ENCODE results near the gene DIAPH2. TPM values are rescaled to one million over a fixed set of nuclear protein-coding genes. Genes with fewer than 3 reads are reported as not detected.

The DIAPH2 gene
- total RNA-seq, 2 donors from 2014 or later, result 12.5 to 18.3 TPM

- Mint-ChIP-seq H3K36me3 (ENCODE audit: low read depth) (no peaks in the 10 kb centered on the region), H3K27me3 (no peaks in the 10 kb centered on the region), H3K4me1 (peaks cover 2% of the 10 kb centered on the region), H3K4me3 (no peak overlapping the region), H3K27ac (no peak overlapping the region)
- no peaks in the 10 kb centered on the region for H3K9me3 ChIP-seq (ENCODE audit: control insufficient read depth, low read length, poor library complexity, severe bottlenecking)
- ATAC-seq, result no peak
- DNase-seq, result no peak
Measured at GRCh38 chrX:97234471-97235081, 549.9 kb downstream of the DIAPH2 start.

- H3K9me3 ChIP-seq (ENCODE audit: control insufficient read depth, low read length, poor library complexity, severe bottlenecking), result no peaks in the 10 kb centered on the region
- no peak for DNase-seq
- no peaks in the 10 kb centered on the region for H3K27me3 Mint-ChIP-seq
- no peak for ATAC-seq
- H3K4me1 Mint-ChIP-seq, result peaks cover 2% of the 10 kb centered on the region
- no peak overlapping the region for H3K4me3 Mint-ChIP-seq
- no peak overlapping the region for H3K27ac Mint-ChIP-seq
- H3K36me3 Mint-ChIP-seq (ENCODE audit: low read depth), result peaks cover 3% of the 10 kb centered on the region
Measured at GRCh38 chrX:97238632-97239031, 554.0 kb downstream of the DIAPH2 start.

DNA sequence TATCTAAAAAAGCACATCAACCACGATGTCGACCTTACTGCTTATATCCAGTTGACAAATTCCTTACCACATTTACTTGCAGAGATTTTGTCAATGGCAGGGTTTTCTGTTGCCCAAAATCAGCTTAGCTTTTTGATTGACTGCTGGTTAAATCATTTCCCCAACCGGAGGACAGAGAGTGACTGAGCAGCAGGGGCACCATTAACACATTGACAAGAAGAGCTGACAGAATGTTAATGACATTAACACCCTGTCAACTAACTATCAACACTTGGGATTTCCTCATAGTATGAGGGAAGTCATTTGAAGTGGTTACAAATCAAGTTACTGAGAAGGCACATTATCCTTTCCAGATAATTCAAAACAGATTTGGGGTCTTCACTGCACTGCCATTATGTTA is 567.5 kb downstream of the DIAPH2 start:
- no peaks in the 10 kb centered on the region for H3K9me3 ChIP-seq (ENCODE audit: control insufficient read depth, low read length, poor library complexity, severe bottlenecking)
- Mint-ChIP-seq H3K4me1 (no peaks in the 10 kb centered on the region), H3K27ac (no peak overlapping the region), H3K27me3 (no peaks in the 10 kb centered on the region), H3K36me3 (ENCODE audit: low read depth) (no peaks in the 10 kb centered on the region), H3K4me3 (no peak overlapping the region)
- ATAC-seq (no peak), DNase-seq (no peak)

DNA sequence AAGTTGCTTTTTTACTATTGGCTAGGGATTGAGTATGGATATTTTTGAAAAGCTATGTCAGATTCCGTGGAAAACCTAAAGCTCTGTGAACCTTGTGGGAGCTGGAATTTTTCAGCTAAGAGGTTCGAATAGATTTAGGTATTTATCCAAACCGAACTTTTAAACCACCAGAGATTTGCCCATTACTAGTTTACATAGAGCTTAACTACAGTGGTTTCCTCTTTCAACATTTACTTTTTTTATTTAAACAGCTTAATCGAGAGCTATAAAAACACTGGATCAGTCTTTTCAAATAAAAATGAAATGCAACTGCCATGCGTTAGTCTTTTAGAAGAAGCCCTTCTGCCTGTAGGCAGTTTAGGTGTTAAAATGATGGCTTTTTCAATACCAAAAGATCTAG is 576.0 kb downstream of the DIAPH2 start:
- no peaks in the 10 kb centered on the region for H3K9me3 ChIP-seq (ENCODE audit: control insufficient read depth, low read length, poor library complexity, severe bottlenecking)
- H3K27ac Mint-ChIP-seq, result no peak overlapping the region
- H3K4me1 Mint-ChIP-seq, result no peaks in the 10 kb centered on the region
- ATAC-seq (no peak), DNase-seq (no peak)
- no peaks in the 10 kb centered on the region for H3K27me3 Mint-ChIP-seq
- no peaks in the 10 kb centered on the region for H3K36me3 Mint-ChIP-seq (ENCODE audit: low read depth)
- H3K4me3 Mint-ChIP-seq, result no peak overlapping the region

- H3K27ac Mint-ChIP-seq, result no peak overlapping the region
- H3K4me3 Mint-ChIP-seq, result no peak overlapping the region
- no peaks in the 10 kb centered on the region for H3K36me3 Mint-ChIP-seq (ENCODE audit: low read depth)
- ATAC-seq (no peak), DNase-seq (no peak)
- H3K27me3 Mint-ChIP-seq, result no peaks in the 10 kb centered on the region
- H3K4me1 Mint-ChIP-seq, result no peaks in the 10 kb centered on the region
- H3K9me3 ChIP-seq (ENCODE audit: control insufficient read depth, low read length, poor library complexity, severe bottlenecking), result no peaks in the 10 kb centered on the region
Measured at GRCh38 chrX:97266406-97267121, 581.9 kb downstream of the DIAPH2 start.

GRCh38 chrX:97267396-97268181 is 582.9 kb downstream of the DIAPH2 start:
- no peaks in the 10 kb centered on the region for H3K4me1 Mint-ChIP-seq
- H3K27ac Mint-ChIP-seq, result no peak overlapping the region
- no peak overlapping the region for H3K4me3 Mint-ChIP-seq
- no peaks in the 10 kb centered on the region for H3K27me3 Mint-ChIP-seq
- no peak for DNase-seq
- no peak for ATAC-seq
- H3K36me3 Mint-ChIP-seq (ENCODE audit: low read depth), result no peaks in the 10 kb centered on the region
- no peaks in the 10 kb centered on the region for H3K9me3 ChIP-seq (ENCODE audit: control insufficient read depth, low read length, poor library complexity, severe bottlenecking)

GRCh38 chrX:97268182-97268680 is 583.6 kb downstream of the DIAPH2 start:
- H3K27ac Mint-ChIP-seq, result no peak overlapping the region
- no peaks in the 10 kb centered on the region for H3K9me3 ChIP-seq (ENCODE audit: control insufficient read depth, low read length, poor library complexity, severe bottlenecking)
- H3K27me3 Mint-ChIP-seq, result no peaks in the 10 kb centered on the region
- H3K4me3 Mint-ChIP-seq, result no peak overlapping the region
- DNase-seq (no peak), ATAC-seq (no peak)
- H3K4me1 Mint-ChIP-seq, result no peaks in the 10 kb centered on the region
- H3K36me3 Mint-ChIP-seq (ENCODE audit: low read depth), result no peaks in the 10 kb centered on the region

- no peak for ATAC-seq
- no peak overlapping the region for H3K27ac Mint-ChIP-seq
Measured at GRCh38 chrX:97284531-97284930, 599.9 kb downstream of the DIAPH2 start.

GRCh38 chrX:97290199-97290598 is 605.6 kb downstream of the DIAPH2 start:
- Mint-ChIP-seq H3K36me3 (ENCODE audit: low read depth) (no peaks in the 10 kb centered on the region), H3K4me1 (no peaks in the 10 kb centered on the region), H3K4me3 (no peak overlapping the region), H3K27me3 (no peaks in the 10 kb centered on the region), H3K27ac (peak overlapping the region; percentile 29)
- no peak for DNase-seq
- no peak for ATAC-seq
- no peaks in the 10 kb centered on the region for H3K9me3 ChIP-seq (ENCODE audit: control insufficient read depth, low read length, poor library complexity, severe bottlenecking)

More at GRCh38 chrX:97284531-97284930, 599.9 kb downstream of the DIAPH2 start:
- H3K27me3 Mint-ChIP-seq, result no peaks in the 10 kb centered on the region
- no peaks in the 10 kb centered on the region for H3K4me1 Mint-ChIP-seq
- H3K4me3 Mint-ChIP-seq, result no peak overlapping the region
- H3K9me3 ChIP-seq (ENCODE audit: control insufficient read depth, low read length, poor library complexity, severe bottlenecking), result no peaks in the 10 kb centered on the region
- H3K36me3 Mint-ChIP-seq (ENCODE audit: low read depth), result no peaks in the 10 kb centered on the region
- DNase-seq, result no peak

GRCh38 chrX:97294041-97294440 is 609.4 kb downstream of the DIAPH2 start:
- Mint-ChIP-seq H3K36me3 (ENCODE audit: low read depth) (peaks cover 3% of the 10 kb centered on the region), H3K27me3 (no peaks in the 10 kb centered on the region), H3K4me1 (no peaks in the 10 kb centered on the region), H3K4me3 (no peak overlapping the region), H3K27ac (no peak overlapping the region)
- no peak for DNase-seq
- no peak for ATAC-seq
- H3K9me3 ChIP-seq (ENCODE audit: control insufficient read depth, low read length, poor library complexity, severe bottlenecking), result no peaks in the 10 kb centered on the region

DNA sequence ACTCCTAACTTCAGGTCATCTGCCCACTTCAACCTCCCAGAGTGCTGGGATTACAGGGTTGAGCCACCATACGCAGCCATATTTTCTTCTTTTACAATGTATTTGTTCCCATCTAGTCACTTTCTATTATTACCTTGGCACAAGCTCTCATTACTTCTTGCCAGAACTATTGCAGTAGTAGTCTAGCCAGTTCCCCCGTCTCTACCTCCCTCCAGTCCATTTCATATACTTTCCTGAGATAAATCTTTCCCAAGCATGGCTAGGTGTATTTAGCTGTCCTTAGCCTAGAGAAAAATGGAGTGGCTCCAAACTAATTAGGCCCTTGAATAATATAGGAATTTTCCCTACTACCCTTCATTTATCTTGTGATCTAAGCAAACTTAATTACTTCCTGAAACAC is 611.3 kb downstream of the DIAPH2 start:
- Mint-ChIP-seq H3K36me3 (ENCODE audit: low read depth) (peaks cover 3% of the 10 kb centered on the region), H3K27me3 (no peaks in the 10 kb centered on the region), H3K27ac (no peak overlapping the region), H3K4me1 (no peaks in the 10 kb centered on the region), H3K4me3 (no peak overlapping the region)
- no peak for DNase-seq
- no peak for ATAC-seq
- H3K9me3 ChIP-seq (ENCODE audit: control insufficient read depth, low read length, poor library complexity, severe bottlenecking), result no peaks in the 10 kb centered on the region

DNA sequence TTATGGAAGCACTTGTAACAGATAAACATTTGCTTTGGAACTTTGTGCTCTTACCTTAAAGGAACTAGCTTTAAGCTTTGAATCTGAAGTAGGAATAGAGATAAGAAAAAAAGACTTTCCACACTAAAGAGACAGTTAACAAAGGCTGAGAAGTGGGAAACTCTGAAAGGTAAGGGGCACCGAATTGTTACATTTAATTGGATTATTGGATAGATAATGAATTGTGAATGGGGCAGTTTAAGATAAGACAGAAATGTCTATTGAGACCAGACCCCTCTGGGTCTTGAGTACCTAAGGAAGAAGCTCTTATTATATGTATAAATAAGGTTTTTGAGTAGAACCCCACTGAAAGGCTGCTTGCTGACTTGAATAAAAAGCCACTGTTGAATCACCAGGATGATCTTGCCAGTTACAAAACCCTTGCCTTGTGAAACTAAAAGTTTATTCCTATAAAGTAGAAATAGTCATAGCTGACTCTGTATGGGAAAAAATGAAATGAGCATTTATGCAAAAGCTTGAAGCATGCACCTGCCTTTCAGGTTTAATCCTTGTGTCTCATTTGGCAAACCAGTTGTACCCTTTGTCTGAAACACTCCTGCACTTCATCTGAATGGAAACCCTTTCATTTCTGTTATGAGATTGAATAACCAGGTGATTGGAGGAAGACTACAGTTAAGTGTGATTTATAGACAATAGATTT is 622.3 kb downstream of the DIAPH2 start:
- no peaks in the 10 kb centered on the region for H3K27me3 Mint-ChIP-seq
- ATAC-seq (no peak), DNase-seq (no peak)
- no peaks in the 10 kb centered on the region for H3K9me3 ChIP-seq (ENCODE audit: control insufficient read depth, low read length, poor library complexity, severe bottlenecking)
- peaks cover 2% of the 10 kb centered on the region for H3K36me3 Mint-ChIP-seq (ENCODE audit: low read depth)
- H3K27ac Mint-ChIP-seq, result no peak overlapping the region
- peaks cover 3% of the 10 kb centered on the region for H3K4me1 Mint-ChIP-seq
- H3K4me3 Mint-ChIP-seq, result no peak overlapping the region

GRCh38 chrX:97308171-97308570 is 623.5 kb downstream of the DIAPH2 start:
- H3K36me3 Mint-ChIP-seq (ENCODE audit: low read depth), result peaks cover 2% of the 10 kb centered on the region
- no peak for DNase-seq
- ATAC-seq, result no peak
- no peak overlapping the region for H3K27ac Mint-ChIP-seq
- H3K27me3 Mint-ChIP-seq, result no peaks in the 10 kb centered on the region
- H3K9me3 ChIP-seq (ENCODE audit: control insufficient read depth, low read length, poor library complexity, severe bottlenecking), result no peaks in the 10 kb centered on the region
- no peak overlapping the region for H3K4me3 Mint-ChIP-seq
- H3K4me1 Mint-ChIP-seq, result peaks cover 3% of the 10 kb centered on the region
